Duodenal mucosa (tissue), 2 donors: ENCODE data around the gene MKS1.

Experiments used
- H3K27ac ChIP-seq: one replicate; pipeline ENCODE4 v1.7.0; 2013; ENCODE audit warnings: low read depth, low read length
- H3K27me3 ChIP-seq, 2 donors: one replicate each; pipeline ENCODE4 v1.7.0; 2013; ENCODE audit warnings: low read length in 2 of 2, control low read depth in 1 of 2; ENCODE audit not compliant: insufficient read depth in 2 of 2, control insufficient read depth in 1 of 2
- H3K36me3 ChIP-seq, 2 donors: one replicate each; pipeline ENCODE4 v1.7.0; 2013; ENCODE audit warnings: low read length in 2 of 2, control low read depth in 1 of 2; ENCODE audit not compliant: insufficient read depth in 2 of 2, control insufficient read depth in 1 of 2
- H3K4me1 ChIP-seq, 2 donors: one replicate each; pipeline ENCODE4 v1.7.0; 2013; ENCODE audit warnings: low read length in 2 of 2, control low read depth in 1 of 2; ENCODE audit not compliant: insufficient read depth in 2 of 2, control insufficient read depth in 1 of 2
- H3K4me3 ChIP-seq, 2 donors: one replicate each; pipeline ENCODE4 v1.7.0; 2013; ENCODE audit warnings: low read length in 2 of 2, low read depth in 1 of 2
- H3K9ac ChIP-seq, 2 donors: one replicate each; pipeline ENCODE4 v1.7.0; 2013; ENCODE audit warnings: low read length in 2 of 2, low read depth in 1 of 2
- H3K9me3 ChIP-seq, 2 donors: one replicate each; pipeline ENCODE4 v1.7.0; 2013; ENCODE audit warnings: low read length in 2 of 2, control low read depth in 1 of 2; ENCODE audit not compliant: control insufficient read depth in 1 of 2

MKS1 gene

DNA sequence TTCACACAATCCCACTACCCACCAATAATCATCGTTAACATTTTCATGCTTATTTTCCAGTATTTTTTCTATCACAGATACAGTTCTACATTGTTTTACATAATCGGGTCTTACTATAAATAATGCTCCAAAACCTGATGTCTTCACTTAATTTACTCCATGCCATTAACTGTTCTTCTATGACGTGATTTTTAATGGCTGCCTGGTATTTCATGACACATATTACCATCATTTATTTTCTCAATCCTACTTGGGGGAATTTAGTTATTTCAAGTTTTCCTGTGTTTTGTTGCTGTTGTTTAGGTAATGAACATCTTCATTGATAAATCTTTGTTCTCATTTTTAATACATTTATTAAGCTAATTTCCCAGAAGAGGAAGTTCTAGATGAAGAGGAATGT is 34.0 kb upstream of the MKS1 start:
- peaks cover 9 to 12% of the 10 kb centered on the region in 2 donors for H3K4me1 ChIP-seq

DNA sequence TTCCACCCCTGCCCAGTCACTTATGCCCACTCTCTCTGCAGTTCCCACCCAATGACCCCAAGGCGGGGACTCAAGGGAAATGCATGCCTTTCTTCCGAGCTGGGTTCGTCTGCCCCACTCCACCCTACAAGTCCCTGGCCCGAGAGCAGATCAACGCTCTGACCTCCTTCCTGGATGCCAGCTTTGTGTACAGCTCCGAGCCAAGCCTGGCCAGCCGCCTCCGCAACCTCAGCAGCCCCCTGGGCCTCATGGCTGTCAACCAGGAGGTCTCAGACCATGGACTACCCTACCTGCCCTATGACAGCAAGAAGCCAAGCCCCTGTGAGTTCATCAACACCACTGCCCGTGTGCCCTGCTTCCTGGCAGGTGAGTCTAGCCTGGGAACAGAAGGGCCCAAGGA is 33.1 kb upstream of the MKS1 start:
- no peaks in the 10 kb centered on the region for H3K9me3 ChIP-seq
- no peak overlapping the region for H3K9ac ChIP-seq
- peaks cover 0 to 22% of the 10 kb centered on the region in 2 donors for H3K27me3 ChIP-seq
- no peak overlapping the region for H3K4me3 ChIP-seq
- no peaks in the 10 kb centered on the region for H3K36me3 ChIP-seq
- no peak overlapping the region for H3K27ac ChIP-seq
- peaks cover 17 to 20% of the 10 kb centered on the region in 2 donors for H3K4me1 ChIP-seq

More for the DNA sequence above, 34.0 kb upstream of the MKS1 start:
- peaks cover 0 to 22% of the 10 kb centered on the region in 2 donors for H3K27me3 ChIP-seq
- H3K9ac ChIP-seq, result no peak overlapping the region
- no peaks in the 10 kb centered on the region for H3K9me3 ChIP-seq
- no peak overlapping the region for H3K27ac ChIP-seq
- no peak overlapping the region for H3K4me3 ChIP-seq
- H3K36me3 ChIP-seq, result no peaks in the 10 kb centered on the region

DNA sequence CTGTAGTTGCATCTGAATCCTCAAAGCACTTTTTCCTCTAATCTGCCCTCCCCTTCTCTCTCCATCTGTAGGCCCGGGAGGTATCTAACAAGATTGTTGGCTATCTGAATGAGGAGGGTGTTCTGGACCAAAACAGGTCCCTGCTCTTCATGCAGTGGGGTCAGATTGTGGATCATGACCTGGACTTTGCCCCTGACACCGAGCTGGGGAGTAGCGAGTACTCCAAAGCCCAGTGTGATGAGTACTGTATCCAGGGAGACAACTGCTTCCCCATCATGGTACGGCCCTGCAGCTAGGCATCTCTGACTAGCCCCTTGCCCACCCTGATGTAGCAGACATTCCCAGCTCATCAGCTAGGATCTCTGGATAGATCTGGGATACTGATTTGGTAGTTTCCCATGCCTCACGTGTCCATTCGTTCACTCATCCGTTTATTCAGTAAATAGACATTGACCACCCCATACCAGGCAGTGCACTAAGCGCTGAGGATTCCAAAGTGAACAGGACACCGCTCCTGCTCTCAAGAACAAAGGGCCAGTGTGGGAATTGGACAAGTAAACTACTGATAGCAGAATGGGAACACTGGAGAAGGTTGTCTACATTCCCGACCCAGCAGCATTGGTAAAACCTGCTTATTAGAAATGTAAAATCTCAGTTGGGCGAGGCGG is 31.4 kb upstream of the MKS1 start:
- Histone ChIP-seq H3K9me3 (no peaks in the 10 kb centered on the region), H3K9ac (no peak overlapping the region), H3K4me3 (no peak overlapping the region), H3K27me3 (peaks cover 0 to 22% of the 10 kb centered on the region in 2 donors), H3K36me3 (no peaks in the 10 kb centered on the region), H3K27ac (no peak overlapping the region), H3K4me1 (peaks cover 26 to 31% of the 10 kb centered on the region in 2 donors)

DNA sequence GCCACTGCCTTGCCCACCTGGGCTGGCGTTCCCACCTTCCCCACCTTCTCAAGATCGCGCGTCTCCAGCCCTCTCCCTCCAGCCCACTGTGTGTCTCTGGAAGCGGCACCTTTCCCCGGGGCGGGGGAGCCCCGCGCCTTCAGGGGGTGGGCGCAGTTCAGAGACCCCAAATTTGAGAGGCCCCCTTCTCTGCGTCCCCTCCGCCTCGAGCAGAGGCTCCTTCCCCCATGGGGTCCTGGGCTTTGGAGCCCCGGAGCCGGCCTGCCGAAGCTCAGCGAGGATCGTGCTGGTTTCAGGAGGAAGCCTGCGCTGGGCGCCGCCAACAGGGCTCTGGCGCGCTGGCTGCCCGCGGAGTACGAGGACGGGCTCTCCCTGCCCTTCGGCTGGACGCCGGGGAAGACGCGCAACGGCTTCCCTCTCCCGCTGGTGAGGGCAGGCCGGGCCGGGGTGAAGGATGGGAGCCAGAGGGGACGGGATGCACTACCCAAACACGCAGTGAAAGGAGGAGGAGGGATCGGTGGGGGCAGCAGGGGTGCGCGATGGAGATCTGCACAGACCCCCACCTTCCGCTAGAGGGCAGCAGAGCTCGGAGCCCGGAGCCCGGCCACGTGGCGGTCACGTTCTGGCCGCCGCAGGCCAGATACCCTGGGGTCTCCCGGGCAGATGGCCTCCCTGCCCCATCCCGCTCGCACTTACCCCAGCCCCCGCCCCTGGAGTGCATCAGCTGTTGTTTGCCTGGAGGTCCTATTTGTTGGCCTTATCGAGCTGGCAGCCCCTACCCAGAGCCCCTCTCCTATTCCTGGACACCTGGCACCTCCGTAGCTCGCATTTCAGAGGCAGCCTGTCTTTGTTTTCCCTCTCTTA is 30.4 kb upstream of the MKS1 start:
- Histone ChIP-seq H3K4me1 (peaks cover 29 to 38% of the 10 kb centered on the region in 2 donors), H3K27me3 (peaks cover 0 to 17% of the 10 kb centered on the region in 2 donors), H3K36me3 (no peaks in the 10 kb centered on the region), H3K9ac (peak overlapping the region in 1 of 2 donors; percentile 3), H3K27ac (no peak overlapping the region), H3K9me3 (no peaks in the 10 kb centered on the region), H3K4me3 (peak overlapping the region; percentile 55 to 63)

DNA sequence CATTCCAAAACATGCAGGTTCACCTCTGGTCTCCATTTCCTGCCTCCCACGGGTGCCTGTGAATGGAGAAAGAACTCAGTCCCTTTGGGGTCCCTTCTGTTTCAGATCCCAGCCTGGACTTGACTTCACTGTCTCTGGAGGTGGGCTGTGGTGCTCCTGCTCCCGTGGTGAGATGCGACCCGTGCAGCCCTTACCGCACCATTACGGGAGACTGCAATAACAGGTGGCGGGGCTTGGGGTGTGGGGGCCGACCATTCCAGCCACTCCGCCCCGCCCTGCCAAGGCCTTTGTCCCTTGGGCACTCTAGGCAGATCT is 29.9 kb upstream of the MKS1 start:
- no peaks in the 10 kb centered on the region for H3K36me3 ChIP-seq
- H3K27ac ChIP-seq, result no peak overlapping the region
- H3K4me1 ChIP-seq, result peaks cover 29 to 38% of the 10 kb centered on the region in 2 donors
- peak overlapping the region; percentile 55 to 63 for H3K4me3 ChIP-seq
- H3K9ac ChIP-seq, result no peak overlapping the region
- H3K9me3 ChIP-seq, result no peaks in the 10 kb centered on the region
- peaks cover 0 to 17% of the 10 kb centered on the region in 2 donors for H3K27me3 ChIP-seq

DNA sequence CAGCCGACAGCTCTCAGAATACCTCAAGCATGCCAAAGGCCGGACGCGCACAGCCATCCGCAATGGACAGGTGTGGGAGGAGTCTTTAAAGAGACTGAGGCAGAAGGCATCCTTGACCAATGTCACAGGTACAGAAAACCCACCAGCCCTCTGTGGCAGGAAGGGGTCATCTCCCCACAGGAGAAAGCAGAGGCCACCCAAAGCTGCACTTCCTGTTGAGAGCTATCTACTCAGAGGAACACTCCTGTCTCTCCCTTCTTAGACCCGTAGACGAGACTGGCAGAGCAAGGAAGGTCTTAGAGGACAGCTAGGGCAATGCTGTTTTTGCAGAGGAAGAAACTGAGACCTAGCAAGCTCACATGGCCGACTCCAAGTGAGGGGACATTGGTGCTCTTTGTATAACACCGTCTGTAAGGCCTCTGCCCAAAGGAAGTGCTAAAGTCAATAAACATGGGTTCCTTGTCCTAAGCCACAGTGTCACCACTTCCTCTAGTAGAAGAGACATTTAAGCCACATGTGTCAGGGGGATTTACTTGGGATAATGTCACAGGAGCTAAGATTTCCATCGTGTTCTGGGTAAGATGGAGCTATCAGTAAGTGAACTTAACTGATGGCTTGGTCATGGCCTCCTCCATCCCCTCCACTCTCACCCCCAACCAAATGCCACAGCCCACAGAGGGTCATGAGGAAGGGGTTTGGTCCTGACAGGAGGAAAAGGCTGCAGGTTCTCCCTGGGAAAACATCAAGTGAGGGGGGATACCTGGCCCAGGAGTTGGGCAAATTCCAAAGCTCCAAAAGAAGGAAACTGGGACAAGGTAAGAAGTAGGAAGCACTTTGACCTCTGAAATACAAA is 28.7 kb upstream of the MKS1 start:
- Histone ChIP-seq H3K9me3 (no peaks in the 10 kb centered on the region), H3K4me1 (peaks cover 29 to 38% of the 10 kb centered on the region in 2 donors), H3K9ac (no peak overlapping the region), H3K27ac (no peak overlapping the region), H3K36me3 (no peaks in the 10 kb centered on the region), H3K27me3 (peaks cover 0 to 17% of the 10 kb centered on the region in 2 donors), H3K4me3 (no peak overlapping the region)

DNA sequence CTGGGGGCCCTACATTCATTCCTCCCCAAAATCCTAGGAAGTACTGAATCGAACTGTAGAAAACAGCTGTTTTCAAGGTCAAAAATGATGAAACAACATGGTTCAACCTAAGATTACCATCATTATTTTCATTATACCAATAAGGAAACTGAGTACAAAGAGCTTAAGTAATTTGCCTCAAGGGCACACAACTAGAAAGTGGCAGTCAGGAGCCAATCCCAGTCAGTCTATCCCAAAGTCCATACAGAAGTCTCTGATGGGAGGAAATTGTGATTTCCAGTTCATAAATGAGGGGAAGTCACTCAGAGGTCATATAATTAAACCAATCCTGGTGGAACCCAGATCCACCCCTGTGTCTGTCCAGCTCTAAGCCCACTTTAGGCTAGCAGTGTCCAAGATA is 27.7 kb upstream of the MKS1 start:
- no peak overlapping the region for H3K4me3 ChIP-seq
- no peak overlapping the region for H3K9ac ChIP-seq
- H3K9me3 ChIP-seq, result no peaks in the 10 kb centered on the region
- no peaks in the 10 kb centered on the region for H3K36me3 ChIP-seq
- no peak overlapping the region for H3K27ac ChIP-seq
- H3K27me3 ChIP-seq, result peaks cover 3 to 17% of the 10 kb centered on the region in 2 donors
- H3K4me1 ChIP-seq, result peaks cover 29 to 38% of the 10 kb centered on the region in 2 donors

DNA sequence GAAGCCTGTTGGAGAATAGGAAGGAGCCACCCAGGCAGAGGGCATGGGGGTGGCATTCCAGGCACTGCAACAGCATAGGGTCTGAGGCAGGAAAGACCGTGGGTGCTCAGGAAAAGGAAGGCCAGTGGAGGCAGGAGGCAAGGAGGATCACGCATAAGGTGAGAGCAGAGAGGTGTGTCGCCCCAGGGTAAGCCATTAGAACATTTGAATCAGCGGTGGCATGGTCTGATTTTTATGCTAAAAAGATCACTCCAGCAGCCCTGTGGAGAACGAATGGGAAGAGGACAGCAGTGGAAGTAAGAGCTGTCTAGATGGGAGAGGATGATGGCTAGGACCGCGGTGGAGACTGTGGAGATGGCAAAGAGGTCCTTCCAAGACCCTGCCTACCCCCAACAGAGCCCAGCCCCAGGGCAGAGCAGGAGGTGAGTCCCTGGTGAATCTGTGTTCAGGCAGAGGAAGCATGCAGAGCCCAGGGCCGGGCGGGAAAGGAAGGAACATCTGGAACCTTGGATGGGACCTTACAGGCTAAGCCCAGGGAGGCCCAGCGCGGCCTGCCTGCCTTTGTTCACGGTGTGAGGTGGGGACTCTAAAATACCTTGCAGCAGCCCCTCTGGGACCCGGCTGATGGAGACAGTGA is 27.2 kb upstream of the MKS1 start:
- peaks cover 3 to 14% of the 10 kb centered on the region in 2 donors for H3K27me3 ChIP-seq
- H3K9ac ChIP-seq, result no peak overlapping the region
- no peaks in the 10 kb centered on the region for H3K36me3 ChIP-seq
- peak overlapping the region in 1 of 2 donors; percentile 15 for H3K4me3 ChIP-seq
- no peaks in the 10 kb centered on the region for H3K9me3 ChIP-seq
- no peak overlapping the region for H3K27ac ChIP-seq
- peaks cover 29 to 38% of the 10 kb centered on the region in 2 donors for H3K4me1 ChIP-seq

DNA sequence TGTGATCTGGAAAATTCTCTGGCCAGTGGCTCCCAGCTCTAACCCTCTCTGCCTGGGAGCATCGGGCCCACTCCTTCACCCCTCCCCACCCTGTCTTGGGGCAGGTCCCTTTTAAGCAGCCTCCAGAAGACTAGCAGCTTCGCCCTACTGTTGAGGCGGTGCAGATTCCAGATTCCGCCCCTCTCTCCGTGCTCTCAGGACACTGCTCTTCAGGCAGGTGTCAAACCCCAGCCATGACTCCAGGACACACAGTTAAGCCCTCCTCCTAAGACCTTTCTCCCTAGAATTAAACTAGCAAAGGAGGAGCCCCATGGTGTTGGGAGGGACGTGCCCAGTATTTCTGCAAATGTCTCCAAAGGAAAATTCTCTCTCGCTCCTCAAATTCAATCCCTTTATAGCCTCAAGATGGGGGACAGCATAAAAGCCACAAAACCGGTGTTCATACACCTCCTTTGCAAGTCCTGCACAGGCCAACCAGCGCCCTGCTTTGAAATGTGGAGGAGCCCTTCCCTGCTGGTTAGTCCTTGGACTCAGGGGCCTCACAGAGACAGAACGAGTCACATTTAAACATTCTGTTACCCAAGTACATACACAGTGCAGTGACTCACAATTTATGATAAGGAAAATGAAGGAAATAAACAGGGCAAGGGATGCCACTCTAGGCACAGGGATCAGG is 26.5 kb upstream of the MKS1 start:
- Histone ChIP-seq H3K4me3 (no peak overlapping the region), H3K36me3 (no peaks in the 10 kb centered on the region), H3K27me3 (peaks cover 3 to 13% of the 10 kb centered on the region in 2 donors), H3K9me3 (no peaks in the 10 kb centered on the region), H3K9ac (no peak overlapping the region), H3K27ac (no peak overlapping the region), H3K4me1 (peaks cover 29 to 38% of the 10 kb centered on the region in 2 donors)
